H1 (cell line): ENCODE measurements around the gene EPB41L4A. TPM values are rescaled to one million over a fixed set of nuclear protein-coding genes. Genes with fewer than 3 reads are reported as not detected.

ENCODE experiments used
- CTCF ChIA-PET: fragments of 300-600 bp; sonication (Branson Sonifier 250); formaldehyde crosslinking; loops from one replicate; lab custom pipeline; 2021; ENCODE audit not compliant: partially characterized antibody; lab: Charles Lee
- POLR2A ChIA-PET: fragments of 300-600 bp; sonication (Branson Sonifier 250); formaldehyde crosslinking; loops from one replicate; lab custom pipeline; 2021; ENCODE audit warnings: inconsistent platforms; ENCODE audit not compliant: partially characterized antibody; lab: Charles Lee
- DNase-seq, 2 experiments: peaks; one replicate each; pipeline versions ENCODE4 v3.0.0 to v3.0.0-alpha.2; 2010 to 2022; ENCODE audit warnings: low spot score in 2 of 2, low read depth in 1 of 2, mixed read lengths in 1 of 2
- FAIRE-seq: peaks from 2 replicates; lab custom pipeline; 2011; peaks lifted over from hg19 to GRCh38; lab: Jason Lieb, UNC
- H2AFZ ChIP-seq: 2 replicates; pipeline ENCODE4 v1.8.1; 2012; ENCODE audit warnings: low read length, inconsistent platforms
- H2AK5ac ChIP-seq: 2 replicates; pipeline ENCODE4 v1.6.1; 2013; ENCODE audit warnings: low read depth, low read length
- H2BK120ac ChIP-seq: replicated peaks from 2 replicates; pipeline ENCODE3; 2013; ENCODE audit warnings: low read depth, low read length, inconsistent platforms
- H2BK12ac ChIP-seq: 2 replicates; pipeline ENCODE4 v1.6.1; 2013; ENCODE audit warnings: low read depth, low read length
- H2BK15ac ChIP-seq: 2 replicates; pipeline ENCODE4 v1.6.1; 2013; ENCODE audit warnings: low read length
- H2BK20ac ChIP-seq: 2 replicates; pipeline ENCODE4 v1.6.1; 2013; ENCODE audit warnings: low read length
- H2BK5ac ChIP-seq: 2 replicates; pipeline ENCODE4 v1.6.1; 2013; ENCODE audit warnings: low read depth, low read length
- H3K14ac ChIP-seq: 2 replicates; pipeline ENCODE4 v1.6.1; 2013; ENCODE audit warnings: inconsistent platforms; ENCODE audit not compliant: insufficient read length
- H3K18ac ChIP-seq: 2 replicates; pipeline ENCODE4 v1.6.1; 2013; ENCODE audit warnings: low read length; ENCODE audit errors: extremely low read depth
- H3K23ac ChIP-seq: 2 replicates; pipeline ENCODE4 v1.6.1; 2013; ENCODE audit warnings: inconsistent platforms; ENCODE audit not compliant: insufficient read length
- H3K23me2 ChIP-seq: 2 replicates; pipeline ENCODE4 v1.6.1; 2013; ENCODE audit warnings: low read depth, low read length
- H3K27ac ChIP-seq: 2 replicates; pipeline ENCODE4 v1.6.1; 2011; ENCODE audit warnings: low read depth, low read length, inconsistent platforms
- H3K27me3 ChIP-seq, 4 experiments: replicated peaks in 1 of 4; 1 replicate in 1 of 4; 2 replicates in 3 of 4; pipeline versions ENCODE4 v1.6.1 to v1.8.1; 2011 to 2013; ENCODE audit warnings: low read length in 3 of 4, mild to moderate bottlenecking in 3 of 4, inconsistent platforms in 2 of 4, mixed read lengths in 2 of 4, moderate library complexity in 1 of 4; ENCODE audit not compliant: control insufficient read depth in 3 of 4, insufficient read depth in 3 of 4; ENCODE audit errors: extremely low read depth in 1 of 4
- H3K36me3 ChIP-seq, 4 experiments: 2 replicates each; pipeline versions ENCODE4 v1.6.1 to v1.8.1; 2011 to 2013; ENCODE audit warnings: mild to moderate bottlenecking in 4 of 4, low read length in 3 of 4, moderate library complexity in 2 of 4, control low read depth in 1 of 4, inconsistent platforms in 1 of 4; ENCODE audit not compliant: insufficient read depth in 4 of 4, control insufficient read depth in 2 of 4
- H3K4ac ChIP-seq: replicated peaks from 2 replicates; pipeline ENCODE3; 2013; ENCODE audit warnings: low read length, low read depth, mixed read lengths, inconsistent platforms; ENCODE audit not compliant: insufficient read length
- H3K4me1 ChIP-seq, 4 experiments: replicated peaks in 1 of 4; 1 replicate in 1 of 4; 2 replicates in 3 of 4; pipeline versions ENCODE4 v1.6.1 to v1.8.1; 2011 to 2013; ENCODE audit warnings: low read length in 3 of 4, inconsistent platforms in 2 of 4, mixed read lengths in 1 of 4; ENCODE audit not compliant: insufficient read depth in 4 of 4, control insufficient read depth in 3 of 4
- H3K4me2 ChIP-seq, 2 experiments: 2 replicates each; pipeline versions ENCODE4 v1.6.1 to v1.8.1; 2011 to 2013; ENCODE audit warnings: low read depth in 2 of 2, low read length in 2 of 2, control low read depth in 1 of 2, inconsistent platforms in 1 of 2, mild to moderate bottlenecking in 1 of 2; ENCODE audit not compliant: insufficient read depth in 1 of 2
- H3K4me3 ChIP-seq, 4 experiments: fragments of 200-600, 300-600 bp in 1 of 4; sonication (generic), shearing (Covaris generic), sonication (Bioruptor Twin) in 1 of 4; 2 replicates each; pipeline versions ENCODE4 v1.5.1 to v1.8.1; 2011 to 2016; ENCODE audit warnings: low read length in 4 of 4, low read depth in 3 of 4, control low read depth in 2 of 4, inconsistent platforms in 2 of 4, mild to moderate bottlenecking in 2 of 4, mixed read lengths in 1 of 4, moderate library complexity in 1 of 4; ENCODE audit not compliant: insufficient read depth in 2 of 4; ENCODE audit errors: extremely low read depth in 1 of 4
- H3K56ac ChIP-seq: replicated peaks from 2 replicates; pipeline ENCODE3; 2013; ENCODE audit warnings: low read depth, mild to moderate bottlenecking, mixed read lengths, low read length, inconsistent platforms; ENCODE audit not compliant: insufficient read length
- H3K79me1 ChIP-seq: 2 replicates; pipeline ENCODE4 v1.6.1; 2013; ENCODE audit warnings: low read depth, low read length, control low read depth
- H3K79me2 ChIP-seq, 2 experiments: 2 replicates each; pipeline versions ENCODE4 v1.6.1 to v1.8.1; 2012 to 2013; ENCODE audit warnings: low read length in 2 of 2, mild to moderate bottlenecking in 2 of 2, inconsistent platforms in 1 of 2; ENCODE audit not compliant: insufficient read depth in 2 of 2, control insufficient read depth in 1 of 2
- H3K9ac ChIP-seq, 4 experiments: replicated peaks in 1 of 4; 1 replicate in 1 of 4; 2 replicates in 3 of 4; pipeline versions ENCODE4 v1.6.1 to v1.8.1; 2011 to 2013; ENCODE audit warnings: low read depth in 3 of 4, low read length in 3 of 4, control low read depth in 2 of 4, mild to moderate bottlenecking in 2 of 4, moderate library complexity in 2 of 4, inconsistent platforms in 1 of 4; ENCODE audit errors: extremely low read depth in 1 of 4
- H3K9me3 ChIP-seq, 2 experiments: 2 replicates each; pipeline versions ENCODE4 v1.6.1 to v1.8.1; 2012 to 2013; ENCODE audit warnings: mild to moderate bottlenecking in 2 of 2, moderate library complexity in 2 of 2, control low read depth in 1 of 2, inconsistent platforms in 1 of 2, low read depth in 1 of 2, low read length in 1 of 2, mixed read lengths in 1 of 2; ENCODE audit not compliant: insufficient read depth in 2 of 2
- H4K20me1 ChIP-seq, 2 experiments: replicated peaks in 1 of 2; 2 replicates each; pipeline versions ENCODE3 to v1.8.1; 2011 to 2013; ENCODE audit warnings: inconsistent platforms in 2 of 2, low read length in 2 of 2, mild to moderate bottlenecking in 1 of 2; ENCODE audit not compliant: insufficient read depth in 2 of 2, control insufficient read depth in 1 of 2
- H4K5ac ChIP-seq: 2 replicates; pipeline ENCODE4 v1.6.1; 2013; ENCODE audit warnings: low read length, low read depth, mixed read lengths, inconsistent platforms; ENCODE audit not compliant: insufficient read length
- H4K8ac ChIP-seq: 2 replicates; pipeline ENCODE4 v1.8.0; 2013; ENCODE audit warnings: mild to moderate bottlenecking, moderate library complexity, low read length, inconsistent platforms; ENCODE audit not compliant: insufficient read depth; ENCODE audit errors: extremely low read depth
- H4K91ac ChIP-seq: replicated peaks from 2 replicates; pipeline ENCODE3; 2013; ENCODE audit warnings: low read length, mixed read lengths, inconsistent platforms; ENCODE audit not compliant: insufficient read length
- ASH2L ChIP-seq: fragments of 200-600, 300-600 bp; sonication (generic); IDR thresholded peaks from one replicate; pipeline ENCODE4 v1.7.1; 2017; ENCODE audit warnings: low read length
- ATF2 ChIP-seq: IDR thresholded peaks from 2 replicates; pipeline ENCODE4 v1.6.1; 2012; ENCODE audit warnings: low read length, inconsistent platforms
- BRCA1 ChIP-seq: IDR thresholded peaks from 2 replicates; pipeline ENCODE4 v1.6.1; 2012; ENCODE audit warnings: low read depth, low read length, improper control_type of control experiment
- CEBPB ChIP-seq: IDR thresholded peaks from 2 replicates; pipeline ENCODE4 v1.6.1; 2012; ENCODE audit warnings: low read depth, low read length
- CHD2 ChIP-seq: IDR thresholded peaks from 2 replicates; pipeline ENCODE4 v1.6.1; 2012; ENCODE audit warnings: low read length, improper control_type of control experiment
- EP300 ChIP-seq, 2 experiments: IDR thresholded peaks; 1 replicate in 1 of 2; 2 replicates in 1 of 2; pipeline ENCODE4 v1.6.1; 2011 to 2012; ENCODE audit warnings: low read depth in 2 of 2, low read length in 2 of 2, mild to moderate bottlenecking in 2 of 2, borderline replicate concordance in 1 of 2, inconsistent platforms in 1 of 2, moderate library complexity in 1 of 2
- HDAC2 ChIP-seq, 2 experiments: fragments of 300-600 bp in 1 of 2; sonication (generic) in 1 of 2; IDR thresholded peaks; 2 replicates each; pipeline ENCODE4 v1.6.1; 2011 to 2012; ENCODE audit warnings: low read depth in 2 of 2, low read length in 2 of 2, mild to moderate bottlenecking in 2 of 2, moderate library complexity in 2 of 2, borderline replicate concordance in 1 of 2, inconsistent platforms in 1 of 2
- POU5F1 ChIP-seq: IDR thresholded peaks from 2 replicates; pipeline ENCODE4 v1.6.1; 2011; ENCODE audit warnings: low read depth, mild to moderate bottlenecking, low read length, moderate library complexity
- RAD21 ChIP-seq, 2 experiments: IDR thresholded peaks in 1 of 2; conservative IDR thresholded peaks in 1 of 2; 2 replicates each; pipeline ENCODE4 v1.6.1; 2011; ENCODE audit warnings: low read depth in 2 of 2, low read length in 2 of 2, improper control_type of control experiment in 1 of 2, inconsistent platforms in 1 of 2, mild to moderate bottlenecking in 1 of 2, moderate library complexity in 1 of 2
- SIN3A ChIP-seq, 2 experiments: IDR thresholded peaks in 1 of 2; conservative IDR thresholded peaks in 1 of 2; 2 replicates each; pipeline ENCODE4 v1.6.1; 2011 to 2012; ENCODE audit warnings: low read length in 2 of 2, improper control_type of control experiment in 1 of 2, low read depth in 1 of 2, mild to moderate bottlenecking in 1 of 2
- SUZ12 ChIP-seq: fragments of 200-600 bp; sonication (generic); IDR thresholded peaks from 2 replicates; pipeline ENCODE4 v1.6.1; 2012; ENCODE audit warnings: mild to moderate bottlenecking, inconsistent platforms, low read length, moderate library complexity, mixed read lengths
- YY1 ChIP-seq: IDR thresholded peaks from 2 replicates; pipeline ENCODE4 v1.6.1; 2011; ENCODE audit warnings: low read depth, mild to moderate bottlenecking, low read length
- WGBS, 2 experiments: shearing (Covaris generic) in 1 of 2; methylation state at CpG; one replicate each; pipeline versions ENCODE4 v1.1.6 to v1.1.7; 2013 to 2015; ENCODE audit warnings: low lambda C conversion rate in 2 of 2, mixed read lengths in 2 of 2, inconsistent platforms in 1 of 2, low coverage in 1 of 2, missing lambda C conversion rate in 1 of 2; ENCODE audit not compliant: insufficient replicate concordance in 2 of 2, insufficient coverage in 1 of 2, insufficient read length in 1 of 2; ENCODE audit errors: extremely low coverage in 1 of 2, missing lambda C conversion rate in 1 of 2; 5-methylcytosine and 5-hydroxymethylcytosine counted together
- polyA plus RNA-seq, 7 experiments: library from polyadenylated mRNA; depleted of rRNA in 3 of 7; stranded (reverse) in 5 of 7; unstranded in 2 of 7; fragments of >200 nt in 5 of 7; fragments of 200-250 nt in 2 of 7; gene quantifications; 1 replicate in 5 of 7; 2 replicates in 1 of 7; 4 replicates in 1 of 7; pipeline versions ENCODE4 v1.2.1 to v1.2.3, GENCODE V29; 2011 to 2013; ENCODE audit warnings: missing spikeins in 2 of 7, mixed read lengths in 2 of 7
- total RNA-seq: library from RNA; stranded (reverse); fragmentation: NEBNext Ultra II Directional; extraction: Animal tissue kit (Norgen Biotek cat#: 25700); gene quantifications from 2 replicates; pipeline ENCODE4 v1.2.1, GENCODE V29; 2021

Gene EPB41L4A
- total and polyA plus RNA-seq, 2 of the 8 experiments (the other 6 are each of a cell fraction or from before 2014, with no cell fraction given): 1.6 to 4.6 TPM

GRCh38 chr5:112234000-112234399 lies 185.1 kb downstream of the EPB41L4A start:
- DNase-seq (no peak), FAIRE-seq (no peak)
- Histone ChIP-seq H3K27me3 (no peaks in the 10 kb centered on the region), H3K4me1 (peaks cover 0 to 3% (median under 1%) of the 10 kb centered on the region in 4 experiments; a peak in 1 of 7 replicates), H3K14ac (no peak overlapping the region), H2BK120ac (no peak overlapping the region), H3K27ac (no peak overlapping the region), H3K23me2 (no peaks in the 10 kb centered on the region), H4K91ac (no peak overlapping the region), H2BK20ac (no peak overlapping the region), H4K5ac (no peak overlapping the region), H3K56ac (no peak overlapping the region), H3K18ac (no peak overlapping the region), H2BK15ac (no peak overlapping the region), H4K8ac (no peak overlapping the region), H3K23ac (no peak overlapping the region), H3K4ac (no peak overlapping the region), H3K4me3 (no peak overlapping the region), H4K20me1 (no peaks in the 10 kb centered on the region), H3K4me2 (no peak overlapping the region), H2BK5ac (no peak overlapping the region), H2AK5ac (no peak overlapping the region), H3K79me1 (no peaks in the 10 kb centered on the region), H3K79me2 (no peaks in the 10 kb centered on the region), H2BK12ac (no peak overlapping the region), H3K9ac (no peak overlapping the region), H2AFZ (no peak overlapping the region), H3K36me3 (no peaks in the 10 kb centered on the region), H3K9me3 (no peaks in the 10 kb centered on the region)
- POLR2A ChIA-PET: interaction anchor here (1.5 kb wide), 1 partner anchor 73 kb away, joined by 5 read pairs; no protein-coding TSS in a partner anchor
- 79% methylated on average over 1 of the region's 1 CpG; no CpG with 5 or more reads in 1 of the 2 experiments for WGBS, 2 experiments
- CTCF ChIA-PET: interaction anchor here (1.3 to 1.4 kb wide), 2 partner anchors 28 to 186 kb away, joined by 3 to 4 read pairs; no protein-coding TSS in a partner anchor
- TF ChIP-seq ATF2: no peak
- no peak for TF ChIP-seq CEBPB
- no peak for TF ChIP-seq SUZ12
- no peak for TF ChIP-seq SIN3A (conservative IDR thresholded peaks at IDR 0.05 in 1 of 2, IDR thresholded peaks at IDR 0.05 in 1 of 2; ENCODE audit: low read depth in 1 of 2, low read length in 2 of 2)
- no peak for TF ChIP-seq EP300 (IDR thresholded peaks at IDR 0.05; ENCODE audit: borderline replicate concordance in 1 of 2, low read depth in 2 of 2, low read length in 2 of 2)
- TF ChIP-seq POU5F1: no peak
- TF ChIP-seq HDAC2 (IDR thresholded peaks at IDR 0.05; ENCODE audit: borderline replicate concordance in 1 of 2, low read depth in 2 of 2, low read length in 2 of 2): no peak
- no peak for TF ChIP-seq ASH2L
- TF ChIP-seq RAD21 (IDR thresholded peaks at IDR 0.05 in 1 of 2, conservative IDR thresholded peaks at IDR 0.05 in 1 of 2; ENCODE audit: low read depth in 2 of 2, low read length in 2 of 2): no peak
- TF ChIP-seq BRCA1: no peak
- TF ChIP-seq YY1: no peak
- no peak for TF ChIP-seq CHD2
